VCaP (cell line): ENCODE results near the gene PI4KA.
"Not testable (repeated sequence)": the region's sequence is repeated elsewhere in the genome, so short reads cannot be mapped to it uniquely, and the experiment has no call there.

Experiments used
- H3K27ac ChIP-seq: fragments of 450-650 bp; 2 replicates; pipeline ENCODE4 v1.5.1; 2017
- TF ChIP-seq, protein P1 (sequence below): fragments of 450-650 bp; conservative IDR thresholded peaks from 2 replicates; pipeline ENCODE4 v1.5.1; 2017; ENCODE audit warnings: mild to moderate bottlenecking, moderate library complexity

Gene PI4KA

GRCh38 chr22:20744456-20744855 lies 114.2 kb downstream of the PI4KA start:
- TF ChIP-seq, protein P1, sequence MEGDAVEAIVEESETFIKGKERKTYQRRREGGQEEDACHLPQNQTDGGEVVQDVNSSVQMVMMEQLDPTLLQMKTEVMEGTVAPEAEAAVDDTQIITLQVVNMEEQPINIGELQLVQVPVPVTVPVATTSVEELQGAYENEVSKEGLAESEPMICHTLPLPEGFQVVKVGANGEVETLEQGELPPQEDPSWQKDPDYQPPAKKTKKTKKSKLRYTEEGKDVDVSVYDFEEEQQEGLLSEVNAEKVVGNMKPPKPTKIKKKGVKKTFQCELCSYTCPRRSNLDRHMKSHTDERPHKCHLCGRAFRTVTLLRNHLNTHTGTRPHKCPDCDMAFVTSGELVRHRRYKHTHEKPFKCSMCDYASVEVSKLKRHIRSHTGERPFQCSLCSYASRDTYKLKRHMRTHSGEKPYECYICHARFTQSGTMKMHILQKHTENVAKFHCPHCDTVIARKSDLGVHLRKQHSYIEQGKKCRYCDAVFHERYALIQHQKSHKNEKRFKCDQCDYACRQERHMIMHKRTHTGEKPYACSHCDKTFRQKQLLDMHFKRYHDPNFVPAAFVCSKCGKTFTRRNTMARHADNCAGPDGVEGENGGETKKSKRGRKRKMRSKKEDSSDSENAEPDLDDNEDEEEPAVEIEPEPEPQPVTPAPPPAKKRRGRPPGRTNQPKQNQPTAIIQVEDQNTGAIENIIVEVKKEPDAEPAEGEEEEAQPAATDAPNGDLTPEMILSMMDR: no peak
- no peak overlapping the region for H3K27ac ChIP-seq

- TF ChIP-seq, protein P1: no peak
- H3K27ac ChIP-seq: no peak overlapping the region
These were observed 115.8 kb downstream of the PI4KA start for GRCh38 chr22:20742764-20743163.

DNA sequence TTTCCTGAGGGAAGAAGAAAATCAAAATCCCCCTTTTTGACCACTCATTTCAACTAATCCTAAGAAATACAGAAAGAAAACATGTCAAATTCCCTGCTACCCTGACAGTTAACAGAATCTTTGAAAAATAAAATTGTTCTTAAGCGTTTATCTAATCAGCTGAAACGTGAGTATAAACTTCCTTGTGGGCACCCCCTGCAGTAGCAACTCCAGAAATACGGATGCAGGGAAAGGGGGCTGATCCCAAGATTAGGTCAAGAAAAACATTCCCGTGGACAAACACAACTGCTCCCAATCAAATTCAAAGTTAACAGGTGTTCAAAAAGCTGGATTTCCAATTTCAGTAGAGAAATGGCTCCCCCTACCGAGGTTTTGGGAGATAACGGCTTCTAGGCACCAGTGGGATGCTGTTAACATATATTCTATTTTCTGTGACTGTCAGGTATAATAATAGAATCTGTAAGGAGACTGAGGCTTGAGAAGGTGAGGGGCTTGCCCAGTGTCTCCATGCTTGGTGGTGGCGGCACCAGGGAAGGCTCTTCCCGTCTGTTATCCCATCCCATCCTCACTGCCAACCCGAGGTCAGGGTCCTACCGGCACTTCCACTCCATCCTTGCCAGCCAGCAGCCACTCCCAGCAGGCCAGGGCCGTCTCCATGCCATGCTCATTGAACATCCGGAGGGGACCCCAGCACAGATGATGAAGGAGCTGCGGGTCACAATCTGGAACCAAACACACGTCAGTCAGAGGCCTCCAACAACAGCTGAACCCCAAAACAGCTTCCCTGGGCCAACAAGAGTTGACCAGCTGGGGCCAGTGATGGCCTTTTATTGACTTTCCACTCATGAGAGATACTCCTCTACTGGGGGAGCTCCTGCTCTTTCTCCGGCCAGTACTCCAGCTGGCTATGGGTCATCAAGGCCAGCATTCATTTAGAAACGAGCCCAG lies 116.7 kb downstream of the PI4KA start:
- H3K27ac ChIP-seq: peak overlapping the region; percentile 56
- TF ChIP-seq, protein P1: peak; percentile 89

- H3K27ac ChIP-seq: peak overlapping the region; percentile 56
- TF ChIP-seq, protein P1: no peak
These were observed 117.5 kb downstream of the PI4KA start for GRCh38 chr22:20741008-20741633.

GRCh38 chr22:20740222-20740951 lies 118.2 kb downstream of the PI4KA start:
- peak overlapping the region; percentile 56; the same call in 1 of the 2 replicates for H3K27ac ChIP-seq
- TF ChIP-seq, protein P1: no peak

GRCh38 chr22:20738394-20739089 lies 120.1 kb downstream of the PI4KA start:
- H3K27ac ChIP-seq: no peak overlapping the region
- TF ChIP-seq, protein P1: no peak

DNA sequence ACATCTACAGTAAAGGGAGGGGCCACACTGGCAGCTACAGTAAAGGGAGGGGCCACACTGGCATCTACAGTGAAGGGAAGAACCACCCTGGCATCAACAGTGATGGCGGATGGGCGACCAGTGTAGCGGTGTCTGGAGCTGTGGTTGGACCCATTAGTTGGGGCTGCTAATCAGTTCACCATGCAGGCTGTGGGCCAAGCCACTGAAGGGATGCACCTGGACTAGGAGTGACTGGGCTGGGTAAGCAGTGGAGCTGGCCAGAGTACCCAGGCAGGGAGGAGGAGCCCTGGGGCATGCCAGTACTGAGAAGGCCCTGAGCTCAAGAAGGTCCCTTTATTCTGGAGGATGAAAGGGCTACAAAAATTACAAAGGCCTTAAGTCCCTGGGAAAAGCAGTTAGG lies 121.7 kb downstream of the PI4KA start:
- H3K27ac ChIP-seq: not testable (repeated sequence)

- H3K27ac ChIP-seq: not testable (repeated sequence)
These were observed 123.1 kb downstream of the PI4KA start for GRCh38 chr22:20735356-20736162.

DNA sequence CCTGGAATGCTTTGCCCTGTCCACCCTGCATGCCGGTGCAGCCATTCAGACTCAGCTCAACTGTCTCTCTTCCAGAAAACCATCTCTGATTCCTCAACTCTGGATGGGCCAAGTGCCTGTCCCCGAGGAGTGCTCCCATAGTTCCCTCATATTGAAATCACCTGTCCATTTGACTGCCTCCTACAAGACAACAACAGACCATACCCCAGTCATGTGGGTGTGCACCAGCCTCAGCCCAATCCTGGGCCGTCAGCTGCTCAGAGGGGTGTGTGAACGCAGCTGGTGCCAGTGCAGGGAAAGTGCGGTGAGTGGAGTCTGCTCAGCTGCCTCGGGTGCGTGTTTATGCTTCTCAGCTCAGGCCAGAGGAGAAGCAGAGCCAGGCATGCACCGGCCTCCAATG lies 126.2 kb downstream of the PI4KA start:
- not testable (repeated sequence) for H3K27ac ChIP-seq
